ENCODE data around the gene NEMP2.

Gene NEMP2

GRCh38 chr2:190563646-190564045, 29.1 kb upstream of the NEMP2 start:
- Histone ChIP-seq H4K20me1 (ENCODE audit: low read depth, low read length) (no peaks in the 10 kb centered on the region), H3K27me3 (ENCODE audit: low read length) (no peaks in the 10 kb centered on the region), H3K4me3 (ENCODE audit: insufficient read depth, low read length, poor library complexity, severe bottlenecking) (no peak overlapping the region), H3K9me2 (replicated peaks; ENCODE audit: insufficient read depth, low read length) (no peaks in the 10 kb centered on the region), H2AFZ (ENCODE audit: low read depth, low read length, severe bottlenecking) (no peak overlapping the region), H3K79me2 (ENCODE audit: insufficient read depth, low read length) (no peaks in the 10 kb centered on the region), H3F3A (ENCODE audit: insufficient read depth) (no peaks in the 10 kb centered on the region), H3K4me2 (ENCODE audit: low read depth, low read length, poor library complexity, severe bottlenecking) (no peak overlapping the region), H3K9me3 (ENCODE audit: insufficient read depth, low read length) (peaks cover 11% of the 10 kb centered on the region; the same call in 1 of the 2 replicates), H3K27ac (ENCODE audit: low read depth, low read length) (no peak overlapping the region), H3K36me3 (ENCODE audit: low read length) (no peaks in the 10 kb centered on the region; the same call in 1 of the 2 replicates), H3K9ac (ENCODE audit: low read length) (no peak overlapping the region)
- TF ChIP-seq, protein P1, sequence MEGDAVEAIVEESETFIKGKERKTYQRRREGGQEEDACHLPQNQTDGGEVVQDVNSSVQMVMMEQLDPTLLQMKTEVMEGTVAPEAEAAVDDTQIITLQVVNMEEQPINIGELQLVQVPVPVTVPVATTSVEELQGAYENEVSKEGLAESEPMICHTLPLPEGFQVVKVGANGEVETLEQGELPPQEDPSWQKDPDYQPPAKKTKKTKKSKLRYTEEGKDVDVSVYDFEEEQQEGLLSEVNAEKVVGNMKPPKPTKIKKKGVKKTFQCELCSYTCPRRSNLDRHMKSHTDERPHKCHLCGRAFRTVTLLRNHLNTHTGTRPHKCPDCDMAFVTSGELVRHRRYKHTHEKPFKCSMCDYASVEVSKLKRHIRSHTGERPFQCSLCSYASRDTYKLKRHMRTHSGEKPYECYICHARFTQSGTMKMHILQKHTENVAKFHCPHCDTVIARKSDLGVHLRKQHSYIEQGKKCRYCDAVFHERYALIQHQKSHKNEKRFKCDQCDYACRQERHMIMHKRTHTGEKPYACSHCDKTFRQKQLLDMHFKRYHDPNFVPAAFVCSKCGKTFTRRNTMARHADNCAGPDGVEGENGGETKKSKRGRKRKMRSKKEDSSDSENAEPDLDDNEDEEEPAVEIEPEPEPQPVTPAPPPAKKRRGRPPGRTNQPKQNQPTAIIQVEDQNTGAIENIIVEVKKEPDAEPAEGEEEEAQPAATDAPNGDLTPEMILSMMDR (IDR thresholded peaks at IDR 0.05; ENCODE audit: insufficient read depth, low read length, poor library complexity, severe bottlenecking): no peak
- TF ChIP-seq EZH2phosphoT487 (conservative IDR thresholded peaks at IDR 0.05; ENCODE audit: low read length): no peak

DNA sequence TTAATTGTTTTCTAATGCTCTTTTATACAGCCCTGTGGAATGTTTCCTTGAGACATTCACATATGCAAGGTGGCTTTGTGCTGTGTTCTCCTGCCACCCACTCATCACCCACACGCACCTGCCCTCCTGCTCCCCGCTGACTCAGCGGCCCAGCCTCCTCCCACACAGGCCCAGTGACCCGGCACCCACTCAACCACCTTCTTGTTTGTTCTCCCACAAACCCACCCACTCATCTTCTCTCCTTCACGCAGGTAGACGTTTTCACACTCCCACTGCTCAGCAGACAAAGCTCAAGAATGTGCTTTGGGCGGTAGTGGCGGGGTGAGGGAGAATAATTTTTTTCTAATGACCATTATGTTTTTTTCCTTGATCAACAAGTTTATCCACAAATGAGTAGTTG, 28.6 kb upstream of the NEMP2 start:
- H3K9me2 ChIP-seq (replicated peaks; ENCODE audit: insufficient read depth, low read length): no peaks in the 10 kb centered on the region
- no peaks in the 10 kb centered on the region for H3K27me3 ChIP-seq (ENCODE audit: low read length)
- H3K79me2 ChIP-seq (ENCODE audit: insufficient read depth, low read length): no peaks in the 10 kb centered on the region
- H3K9ac ChIP-seq (ENCODE audit: low read length): no peak overlapping the region
- H3K36me3 ChIP-seq (ENCODE audit: low read length): no peaks in the 10 kb centered on the region; the same call in 1 of the 2 replicates
- no peak overlapping the region for H3K27ac ChIP-seq (ENCODE audit: low read depth, low read length)
- no peaks in the 10 kb centered on the region for H4K20me1 ChIP-seq (ENCODE audit: low read depth, low read length)
- H2AFZ ChIP-seq (ENCODE audit: low read depth, low read length, severe bottlenecking): no peak overlapping the region
- TF ChIP-seq EZH2phosphoT487 (conservative IDR thresholded peaks at IDR 0.05; ENCODE audit: low read length): no peak
- TF ChIP-seq, protein P1 (IDR thresholded peaks at IDR 0.05; ENCODE audit: insufficient read depth, low read length, poor library complexity, severe bottlenecking): no peak
- peaks cover 10% of the 10 kb centered on the region; the same call in 1 of the 2 replicates for H3K9me3 ChIP-seq (ENCODE audit: insufficient read depth, low read length)
- no peak overlapping the region for H3K4me3 ChIP-seq (ENCODE audit: insufficient read depth, low read length, poor library complexity, severe bottlenecking)
- H3K4me2 ChIP-seq (ENCODE audit: low read depth, low read length, poor library complexity, severe bottlenecking): no peak overlapping the region
- H3F3A ChIP-seq (ENCODE audit: insufficient read depth): no peaks in the 10 kb centered on the region

DNA sequence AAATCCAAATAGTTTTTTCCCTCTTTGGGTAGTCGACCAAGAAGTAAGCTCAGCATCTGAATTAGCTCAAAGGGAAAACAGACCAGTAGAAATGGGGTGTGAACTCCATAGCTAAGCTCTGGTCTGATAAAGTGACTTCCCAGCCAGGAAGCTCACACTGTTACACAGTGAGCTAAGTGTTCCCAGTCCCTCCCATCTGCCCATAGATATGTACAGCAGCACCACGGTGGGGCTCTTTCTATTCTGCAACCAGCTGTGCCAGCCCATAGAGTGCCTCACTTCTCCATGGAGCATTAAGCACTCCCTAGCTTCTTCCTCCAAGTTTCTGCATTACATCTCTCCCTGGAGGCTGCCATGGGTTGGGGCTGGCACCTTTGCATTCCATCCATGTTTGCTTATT, 27.6 kb upstream of the NEMP2 start:
- no peaks in the 10 kb centered on the region for H3K9me2 ChIP-seq (replicated peaks; ENCODE audit: insufficient read depth, low read length)
- no peaks in the 10 kb centered on the region for H3K79me2 ChIP-seq (ENCODE audit: insufficient read depth, low read length)
- no peak overlapping the region for H3K27ac ChIP-seq (ENCODE audit: low read depth, low read length)
- H3K4me3 ChIP-seq (ENCODE audit: insufficient read depth, low read length, poor library complexity, severe bottlenecking): no peak overlapping the region
- no peaks in the 10 kb centered on the region for H3F3A ChIP-seq (ENCODE audit: insufficient read depth)
- no peak overlapping the region for H3K9ac ChIP-seq (ENCODE audit: low read length)
- no peaks in the 10 kb centered on the region for H3K36me3 ChIP-seq (ENCODE audit: low read length)
- H2AFZ ChIP-seq (ENCODE audit: low read depth, low read length, severe bottlenecking): no peak overlapping the region
- H3K27me3 ChIP-seq (ENCODE audit: low read length): no peaks in the 10 kb centered on the region
- peaks cover 3% of the 10 kb centered on the region; the same call in 1 of the 2 replicates for H3K9me3 ChIP-seq (ENCODE audit: insufficient read depth, low read length)
- TF ChIP-seq, protein P1 (IDR thresholded peaks at IDR 0.05; ENCODE audit: insufficient read depth, low read length, poor library complexity, severe bottlenecking): no peak
- TF ChIP-seq EZH2phosphoT487 (conservative IDR thresholded peaks at IDR 0.05; ENCODE audit: low read length): no peak
- no peak overlapping the region for H3K4me2 ChIP-seq (ENCODE audit: low read depth, low read length, poor library complexity, severe bottlenecking)
- no peaks in the 10 kb centered on the region for H4K20me1 ChIP-seq (ENCODE audit: low read depth, low read length)

All from SU-DHL-6 (cell line).